ENCODE data around the gene CADPS2. TPM values are rescaled to one million over a fixed set of nuclear protein-coding genes. Genes with fewer than 3 reads are reported as not detected.

The CADPS2 gene
- total and polyA plus RNA-seq, 2 of the 8 experiments (the other 6 are each of a cell fraction or from before 2014, with no cell fraction given) = 8.9 to 22.3 TPM

- H3K9ac ChIP-seq (replicated peaks in 1 of 4; ENCODE audit: extremely low read depth in 1 of 4, low read depth in 3 of 4, low read length in 3 of 4) = no peak overlapping the region
- H2AK5ac ChIP-seq (ENCODE audit: low read depth, low read length) = no peak overlapping the region
- TF ChIP-seq ZNF274 (IDR thresholded peaks at IDR 0.05; ENCODE audit: borderline replicate concordance, extremely low read depth, low read length) (no peak), E2F6 (IDR thresholded peaks at IDR 0.05) (no peak), TEAD4 (IDR thresholded peaks at IDR 0.05; ENCODE audit: low read depth, low read length) (no peak), ATF3 (IDR thresholded peaks at IDR 0.05; ENCODE audit: insufficient read depth, low read depth, low read length) (no peak), MAFK (IDR thresholded peaks at IDR 0.05; ENCODE audit: low read depth, low read length) (no peak), SP4 (IDR thresholded peaks at IDR 0.05; ENCODE audit: low read length) (no peak), GABPA (IDR thresholded peaks at IDR 0.05; ENCODE audit: borderline replicate concordance, insufficient read depth, low read length) (no peak), SAP30 (IDR thresholded peaks at IDR 0.05; ENCODE audit: insufficient read depth, insufficient replicate concordance, low read length) (no peak), PHF8 (conservative IDR thresholded peaks at IDR 0.05; ENCODE audit: low read depth, low read length) (no peak), HDAC2 (IDR thresholded peaks at IDR 0.05; ENCODE audit: borderline replicate concordance in 1 of 2, low read depth in 2 of 2, low read length in 2 of 2) (no peak), EGR1 (IDR thresholded peaks at IDR 0.05; ENCODE audit: borderline replicate concordance, low read depth, low read length) (no peak)
- DNase-seq (ENCODE audit: low read depth in 1 of 2, low spot score in 2 of 2) = no peak
- no peaks in the 10 kb centered on the region for H3K36me3 ChIP-seq (ENCODE audit: control insufficient read depth in 2 of 4, insufficient read depth in 4 of 4, low read length in 3 of 4)
- no peaks in the 10 kb centered on the region for H3K9me3 ChIP-seq (ENCODE audit: insufficient read depth in 2 of 2, low read depth in 1 of 2, low read length in 1 of 2)
- no peaks in the 10 kb centered on the region for H4K20me1 ChIP-seq (replicated peaks in 1 of 2; ENCODE audit: control insufficient read depth in 1 of 2, insufficient read depth in 2 of 2, low read length in 2 of 2)
- H3K4me3 ChIP-seq (ENCODE audit: extremely low read depth in 1 of 4, insufficient read depth in 2 of 4, low read depth in 3 of 4, low read length in 4 of 4) = no peak overlapping the region
- H3K27ac ChIP-seq (ENCODE audit: low read depth, low read length) = no peak overlapping the region
- CTCF ChIA-PET (ENCODE audit: partially characterized antibody) = interaction anchor here (1.2 kb wide), 1 partner anchor 31 kb away, joined by 3 read pairs; no protein-coding TSS in a partner anchor
- H3K14ac ChIP-seq (ENCODE audit: insufficient read length) = no peak overlapping the region
- H3K79me2 ChIP-seq (ENCODE audit: control insufficient read depth in 1 of 2, insufficient read depth in 2 of 2, low read length in 2 of 2) = no peaks in the 10 kb centered on the region
- no peaks in the 10 kb centered on the region for H3K27me3 ChIP-seq (replicated peaks in 1 of 4; ENCODE audit: control insufficient read depth in 3 of 4, extremely low read depth in 1 of 4, insufficient read depth in 3 of 4, low read length in 3 of 4)
- H4K91ac ChIP-seq (replicated peaks; ENCODE audit: insufficient read length, low read length) = no peak overlapping the region
- no peak overlapping the region for H3K4me2 ChIP-seq (ENCODE audit: insufficient read depth in 1 of 2, low read depth in 2 of 2, low read length in 2 of 2)
- no peaks in the 10 kb centered on the region for H3K79me1 ChIP-seq (ENCODE audit: low read depth, low read length)
- WGBS, 2 experiments (ENCODE audit: extremely low coverage in 1 of 2, insufficient coverage in 1 of 2, insufficient read length in 1 of 2, insufficient replicate concordance in 2 of 2, low coverage in 1 of 2, low lambda C conversion rate in 2 of 2, missing lambda C conversion rate in 1 of 2) = 94% methylated on average over 4 of the region's 4 CpGs; no CpG with 5 or more reads in 1 of the 2 experiments
- no peak overlapping the region for H3K18ac ChIP-seq (ENCODE audit: extremely low read depth, low read length)
- no peak overlapping the region for H4K8ac ChIP-seq (ENCODE audit: extremely low read depth, insufficient read depth, low read length)
- no peak overlapping the region for H2BK15ac ChIP-seq (ENCODE audit: low read length)
- no peak overlapping the region for H2BK120ac ChIP-seq (replicated peaks; ENCODE audit: low read depth, low read length)
- H3K4ac ChIP-seq (replicated peaks; ENCODE audit: insufficient read length, low read depth, low read length) = no peak overlapping the region
- H3K56ac ChIP-seq (replicated peaks; ENCODE audit: insufficient read length, low read depth, low read length) = no peak overlapping the region
- H3K23ac ChIP-seq (ENCODE audit: insufficient read length) = no peak overlapping the region
- H2AFZ ChIP-seq (ENCODE audit: low read length) = no peak overlapping the region
- FAIRE-seq = no peak
- H4K5ac ChIP-seq (ENCODE audit: insufficient read length, low read depth, low read length) = no peak overlapping the region
- H3K4me1 ChIP-seq (replicated peaks in 1 of 4; ENCODE audit: control insufficient read depth in 3 of 4, insufficient read depth in 4 of 4, low read length in 3 of 4) = no peaks in the 10 kb centered on the region
- no peak overlapping the region for H2BK20ac ChIP-seq (ENCODE audit: low read length)
- no peak overlapping the region for H2BK12ac ChIP-seq (ENCODE audit: low read depth, low read length)
- H2BK5ac ChIP-seq (ENCODE audit: low read depth, low read length) = no peak overlapping the region
- H3K23me2 ChIP-seq (ENCODE audit: low read depth, low read length) = no peaks in the 10 kb centered on the region
- POLR2A ChIA-PET (ENCODE audit: partially characterized antibody) = no interaction called here
These were observed 313.6 kb downstream of the CADPS2 start for GRCh38 chr7:122572706-122573105.

Measured in H1 (cell line).